HL-60 (cell line): ENCODE results near the gene XIRP2.

ENCODE experiments used
- CTCF ChIP-seq: IDR thresholded peaks from one replicate; pipeline ENCODE4 v1.5.1; 2011; ENCODE audit warnings: low read length, control low read depth, inconsistent platforms; ENCODE audit not compliant: insufficient read depth
- SPI1 ChIP-seq: IDR thresholded peaks from 2 replicates; pipeline ENCODE4 v1.6.1; 2012; ENCODE audit warnings: low read depth, mild to moderate bottlenecking, borderline replicate concordance

- TF ChIP-seq SPI1, result no peak
- TF ChIP-seq CTCF, result no peak
Observed at GRCh38 chr2:167258712-167259111, 370.4 kb downstream of the XIRP2 start.
